Progenitor cell of endocrine pancreas (in vitro differentiated cells): ENCODE results near the gene DBN1. TPM values are rescaled to one million over a fixed set of nuclear protein-coding genes. Genes with fewer than 3 reads are reported as not detected.
A peak's percentile ranks its signal among the peaks of the same experiment; 100 is the strongest.

Experiments used
- DNase-seq: peaks from one replicate; pipeline ENCODE4 v3.0.0; 2021; ENCODE audit warnings: low spot score; ENCODE audit not compliant: unreplicated experiment
- H3K27ac Mint-ChIP-seq: 2 replicates; pipeline ENCODE4 v1.8.0; 2021; ENCODE audit warnings: mild to moderate bottlenecking, moderate library complexity, mixed read lengths
- H3K27me3 Mint-ChIP-seq: 2 replicates; pipeline ENCODE4 v1.8.0; 2021; ENCODE audit warnings: mixed read lengths
- H3K36me3 Mint-ChIP-seq: 2 replicates; pipeline ENCODE4 v1.8.0; 2022; ENCODE audit warnings: mixed read lengths; ENCODE audit not compliant: insufficient read depth
- H3K4me1 Mint-ChIP-seq: 2 replicates; pipeline ENCODE4 v1.8.0; 2021; ENCODE audit warnings: low read depth, mixed read lengths
- H3K4me3 Mint-ChIP-seq: 2 replicates; pipeline ENCODE4 v1.8.0; 2021; ENCODE audit warnings: low read depth, mild to moderate bottlenecking, moderate library complexity, mixed read lengths
- H3K9me3 Mint-ChIP-seq: 2 replicates; pipeline ENCODE4 v1.8.0; 2021; ENCODE audit warnings: low read depth, mixed read lengths
- total RNA-seq: library from RNA; stranded (reverse); gene quantifications from 2 replicates; pipeline ENCODE4 v1.2.1, GENCODE V29; 2021
- TF ChIP-seq, protein P1 (sequence below): fragments of 200-600 bp; sonication (generic); IDR thresholded peaks from one replicate; pipeline ENCODE4 v1.5.0; 2021; ENCODE audit warnings: antibody characterized with exemption, mild to moderate bottlenecking; ENCODE audit not compliant: unreplicated experiment

The DBN1 gene
- total RNA-seq, 1 donor from 2014 or later: 396 TPM

GRCh38 chr5:177500685-177501522, 27.5 kb upstream of the DBN1 start:
- H3K27me3 Mint-ChIP-seq: peaks cover 28% of the 10 kb centered on the region
- H3K4me1 Mint-ChIP-seq: peaks cover 13% of the 10 kb centered on the region
- H3K4me3 Mint-ChIP-seq: no peak overlapping the region
- no peaks in the 10 kb centered on the region for H3K36me3 Mint-ChIP-seq
- DNase-seq: peak; percentile 88
- no peak overlapping the region for H3K27ac Mint-ChIP-seq
- TF ChIP-seq, protein P1, sequence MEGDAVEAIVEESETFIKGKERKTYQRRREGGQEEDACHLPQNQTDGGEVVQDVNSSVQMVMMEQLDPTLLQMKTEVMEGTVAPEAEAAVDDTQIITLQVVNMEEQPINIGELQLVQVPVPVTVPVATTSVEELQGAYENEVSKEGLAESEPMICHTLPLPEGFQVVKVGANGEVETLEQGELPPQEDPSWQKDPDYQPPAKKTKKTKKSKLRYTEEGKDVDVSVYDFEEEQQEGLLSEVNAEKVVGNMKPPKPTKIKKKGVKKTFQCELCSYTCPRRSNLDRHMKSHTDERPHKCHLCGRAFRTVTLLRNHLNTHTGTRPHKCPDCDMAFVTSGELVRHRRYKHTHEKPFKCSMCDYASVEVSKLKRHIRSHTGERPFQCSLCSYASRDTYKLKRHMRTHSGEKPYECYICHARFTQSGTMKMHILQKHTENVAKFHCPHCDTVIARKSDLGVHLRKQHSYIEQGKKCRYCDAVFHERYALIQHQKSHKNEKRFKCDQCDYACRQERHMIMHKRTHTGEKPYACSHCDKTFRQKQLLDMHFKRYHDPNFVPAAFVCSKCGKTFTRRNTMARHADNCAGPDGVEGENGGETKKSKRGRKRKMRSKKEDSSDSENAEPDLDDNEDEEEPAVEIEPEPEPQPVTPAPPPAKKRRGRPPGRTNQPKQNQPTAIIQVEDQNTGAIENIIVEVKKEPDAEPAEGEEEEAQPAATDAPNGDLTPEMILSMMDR: peak; percentile 95
- no peaks in the 10 kb centered on the region for H3K9me3 Mint-ChIP-seq

- Mint-ChIP-seq H3K9me3 (no peaks in the 10 kb centered on the region), H3K4me3 (no peak overlapping the region)
These were observed 26.4 kb upstream of the DBN1 start for GRCh38 chr5:177499842-177500241.

DNA sequence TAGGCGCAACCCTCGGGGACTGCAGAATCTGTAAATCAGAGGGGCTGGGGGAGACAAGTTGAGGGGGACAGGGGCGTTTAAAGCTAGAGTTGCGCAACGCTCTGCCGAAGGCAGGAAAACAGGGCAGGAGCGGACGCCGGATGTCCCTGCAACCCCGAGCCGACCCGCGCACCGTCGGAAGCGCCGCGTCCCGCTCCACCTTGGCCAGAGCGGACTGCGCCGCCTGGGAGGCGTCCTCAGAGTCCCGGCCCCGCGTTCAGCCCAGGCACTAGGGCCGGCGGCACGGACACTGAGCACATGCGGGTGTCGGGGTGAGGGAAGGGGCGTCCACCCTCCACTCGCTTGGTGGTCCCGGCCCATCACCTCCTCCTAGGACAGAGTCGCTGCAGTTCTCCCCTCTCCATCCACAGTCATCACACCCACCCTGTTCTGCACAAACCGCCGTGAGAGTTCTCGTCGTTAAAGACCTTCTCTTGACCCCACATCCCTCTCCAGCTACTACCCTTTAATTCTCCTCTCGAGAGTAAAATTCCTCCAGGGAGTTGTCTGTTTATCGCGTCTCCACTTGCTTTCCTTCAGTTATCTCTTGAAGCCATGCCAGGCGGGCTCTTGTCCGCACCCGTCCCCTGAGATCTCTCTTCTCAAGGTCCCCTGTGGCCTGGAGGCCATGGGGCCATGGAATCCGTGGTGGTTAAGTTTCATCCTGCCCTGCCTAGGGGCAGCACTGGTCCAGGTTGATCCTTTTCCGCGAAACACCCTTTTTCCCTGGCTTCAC, 24.8 kb upstream of the DBN1 start:
- H3K4me1 Mint-ChIP-seq: peaks cover 13% of the 10 kb centered on the region
- H3K9me3 Mint-ChIP-seq: no peaks in the 10 kb centered on the region
- H3K36me3 Mint-ChIP-seq: no peaks in the 10 kb centered on the region
- TF ChIP-seq, protein P1: no peak
- DNase-seq: no peak
- H3K4me3 Mint-ChIP-seq: peak overlapping the region; percentile 67
- H3K27ac Mint-ChIP-seq: peak overlapping the region; percentile 79
- peaks cover 28% of the 10 kb centered on the region for H3K27me3 Mint-ChIP-seq

More at GRCh38 chr5:177499842-177500241, 26.4 kb upstream of the DBN1 start:
- TF ChIP-seq, protein P1: no peak
- Mint-ChIP-seq H3K27ac (no peak overlapping the region), H3K27me3 (peaks cover 28% of the 10 kb centered on the region), H3K4me1 (peaks cover 13% of the 10 kb centered on the region), H3K36me3 (no peaks in the 10 kb centered on the region)
- DNase-seq: no peak

DNA sequence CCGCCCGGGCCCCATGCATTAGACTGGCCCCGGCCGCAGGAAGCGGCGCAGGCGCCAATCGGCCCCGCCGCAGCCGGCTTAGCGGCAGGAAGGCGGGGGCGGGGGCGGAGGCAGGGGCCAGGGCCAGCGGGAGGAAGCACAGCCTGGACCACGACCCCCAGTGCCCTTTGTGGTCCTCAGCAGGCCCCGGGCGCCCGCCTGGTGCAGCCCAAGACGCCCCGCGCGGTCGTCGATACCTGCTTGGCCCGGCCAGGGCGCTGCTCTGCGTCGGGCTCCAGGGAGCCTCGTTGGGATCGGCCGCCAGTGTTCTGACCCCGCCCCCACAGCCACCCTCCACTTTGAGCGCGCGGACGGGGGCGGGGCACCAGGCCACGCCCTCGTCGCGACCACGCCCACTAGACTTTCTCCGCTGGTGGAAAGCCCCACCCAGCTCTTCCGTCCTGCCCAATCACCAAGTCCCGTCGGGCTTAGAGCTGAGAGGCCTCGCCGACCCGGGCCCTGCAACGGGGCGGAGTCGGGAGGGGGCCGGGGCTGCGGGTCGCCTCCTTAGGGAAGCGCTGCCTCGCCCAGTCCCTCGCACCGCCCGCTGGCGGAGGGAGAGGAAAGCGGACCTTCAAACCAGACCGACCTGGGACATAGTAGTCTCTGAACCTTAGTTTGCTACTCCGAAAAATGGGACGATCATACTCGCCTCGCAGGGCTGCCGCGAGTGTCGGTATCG, 24.0 kb upstream of the DBN1 start, which contains the start of gene PDLIM7:
Gene PDLIM7, minus strand, starts transcription at position 313 of the 721 bp plus-strand sequence. CDS start 1,092 bp downstream, outside the sequence.
- TF ChIP-seq, protein P1: peak; percentile 18
- Mint-ChIP-seq H3K27ac (peak within 1 kb of the TSS; percentile 95), H3K4me1 (peaks cover 16% of the 10 kb centered on the region), H3K9me3 (no peaks in the 10 kb centered on the region), H3K4me3 (peak within 1 kb of the TSS; percentile 76), H3K36me3 (peaks cover 5% of the 10 kb centered on the region), H3K27me3 (peaks cover 28% of the 10 kb centered on the region)
- DNase-seq: peak; percentile 97
